ENCODE results near the gene RTP5.

DNA sequence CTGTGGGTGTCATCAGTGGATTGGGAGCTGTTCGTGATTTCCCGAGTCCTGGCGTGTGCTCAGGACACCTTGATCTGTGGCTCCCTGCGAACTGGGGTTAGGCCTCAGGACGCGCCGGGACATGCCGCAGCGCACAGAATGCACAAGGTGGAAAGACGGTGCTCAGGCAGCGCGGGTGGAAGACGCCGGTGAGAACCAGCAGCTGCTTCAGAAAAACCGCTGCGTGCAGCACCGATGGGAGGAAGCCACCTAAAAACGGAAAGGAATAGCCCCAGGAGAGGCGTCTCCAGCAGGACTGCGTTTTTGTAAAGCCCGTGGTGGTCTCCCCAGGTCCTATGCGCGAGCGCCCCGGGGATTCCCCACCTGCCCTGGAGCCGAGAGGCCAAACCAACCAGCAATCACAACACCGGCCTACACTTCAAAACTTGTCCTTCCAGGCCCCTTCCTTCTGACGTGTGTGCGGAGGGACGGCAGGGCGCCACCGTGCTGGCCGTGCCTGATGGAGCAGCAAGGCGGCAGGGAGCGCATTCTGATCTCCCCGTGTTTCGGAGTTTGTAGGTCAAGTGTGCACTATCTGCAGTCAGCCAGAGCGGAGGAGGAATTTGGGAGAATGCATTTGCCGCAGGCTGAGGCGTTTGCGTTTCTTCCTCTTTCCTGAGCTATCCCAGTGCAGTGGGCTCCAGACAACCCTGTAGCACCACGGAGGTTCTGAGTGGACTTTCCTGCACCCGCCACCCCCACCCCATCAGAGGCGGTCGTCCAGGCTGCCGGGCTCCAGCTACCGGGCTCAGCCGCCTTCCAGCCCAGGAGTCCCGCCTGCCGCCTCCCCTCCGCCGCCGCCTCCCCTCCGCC, 32.2 kb downstream of the RTP5 start:
- TF ChIP-seq CEBPB (IDR thresholded peaks at IDR 0.05; ENCODE audit: low read depth, low read length) (no peak), CTCF (IDR thresholded peaks at IDR 0.05; ENCODE audit: control extremely low read depth in 1 of 3, insufficient read depth in 1 of 3, low read depth in 1 of 3, low read length in 3 of 3) (peak in 1 of 3 experiments; percentile 10; a peak in 1 of 4 replicates), MAX (IDR thresholded peaks at IDR 0.05) (peak; percentile 16; the same call in 1 of the 2 replicates), KDM1A (IDR thresholded peaks at IDR 0.05; ENCODE audit: borderline replicate concordance, low read length) (no peak), POLR2A (IDR thresholded peaks at IDR 0.05; ENCODE audit: control extremely low read depth in 1 of 2, low read depth in 2 of 2, low read length in 2 of 2) (no peak), RFX5 (IDR thresholded peaks at IDR 0.05; ENCODE audit: borderline replicate concordance, low read depth, low read length) (no peak)
